K562 (cell line): ENCODE data around the gene TMCO4. TPM values are rescaled to one million over a fixed set of nuclear protein-coding genes. Genes with fewer than 3 reads are reported as not detected.

ENCODE experiments used
- ATAC-seq: fragments of 200-7000 bp; cut with Tn5 transposase; 3 replicates; pipeline ENCODE4 v1.9.1; 2020; ENCODE audit warnings: moderate library complexity
- BruUV-seq: library from RNA; stranded (reverse); fragments of 400-500 nt; replicated peaks from 2 replicates; lab custom pipeline; 2021; lab: Mats Ljungman, UMichigan
- CTCF ChIA-PET: fragments of 300-600 bp; formaldehyde crosslinking; extraction: SDS; loops from one replicate; lab custom pipeline; 2021; ENCODE audit warnings: low intra/inter-chr PET ratio; lab: Yijun Ruan, JAX
- POLR2A ChIA-PET: fragments of 300-600, 350-650 bp; sonication (Branson Sonifier 250); formaldehyde crosslinking; extraction: SDS; loops from one replicate; lab custom pipeline; 2021; ENCODE audit warnings: antibody characterized with exemption, inconsistent platforms; lab: Yijun Ruan, JAX
- DNase-seq, 4 experiments: peaks; one replicate each; pipeline versions ENCODE4 v3.0.0 to v3.0.0-alpha.2; 2011 to 2018; ENCODE audit warnings: low spot score in 3 of 4, mixed read lengths in 3 of 4; ENCODE audit errors: extremely low read depth in 1 of 4
- FAIRE-seq: peaks from 2 replicates; lab custom pipeline; 2011; peaks lifted over from hg19 to GRCh38; lab: Jason Lieb, UNC
- H2AFZ ChIP-seq: 2 replicates; pipeline ENCODE4 v1.6.0; 2011; ENCODE audit warnings: low read depth, low read length, control low read depth, inconsistent platforms
- H3K27ac ChIP-seq: fragments of 200-600 bp; 3 replicates; pipeline ENCODE4 v1.8.0; 2011; ENCODE audit warnings: low read depth, mild to moderate bottlenecking, control low read depth, inconsistent platforms, low read length, moderate library complexity, mixed read lengths; ENCODE audit errors: extremely low read depth
- H3K27me3 ChIP-seq, 2 experiments: fragments of 300-600 bp in 1 of 2; 2 replicates in 1 of 2; 3 replicates in 1 of 2; pipeline versions ENCODE4 v1.6.0 to v1.8.0; 2011; ENCODE audit warnings: inconsistent platforms in 2 of 2, low read length in 2 of 2, mild to moderate bottlenecking in 1 of 2, mixed read lengths in 1 of 2, moderate library complexity in 1 of 2; ENCODE audit not compliant: control insufficient read depth in 2 of 2, insufficient read depth in 2 of 2
- H3K36me3 ChIP-seq: fragments of 300-600 bp; 3 replicates; pipeline ENCODE4 v1.8.0; 2011; ENCODE audit warnings: mild to moderate bottlenecking, low read length, inconsistent platforms; ENCODE audit not compliant: control insufficient read depth, insufficient read depth
- H3K4me1 ChIP-seq, 2 experiments: fragments of 200-600 bp in 1 of 2; replicated peaks in 1 of 2; 2 replicates in 1 of 2; 3 replicates in 1 of 2; pipeline versions ENCODE4 v1.5.1 to v1.8.0; 2011; ENCODE audit warnings: inconsistent platforms in 2 of 2, low read length in 2 of 2, mild to moderate bottlenecking in 1 of 2, mixed read lengths in 1 of 2, moderate library complexity in 1 of 2; ENCODE audit not compliant: control insufficient read depth in 2 of 2, insufficient read depth in 2 of 2
- H3K4me2 ChIP-seq: 2 replicates; pipeline ENCODE4 v1.6.1; 2011; ENCODE audit warnings: low read length, control low read depth, inconsistent platforms, mixed read lengths; ENCODE audit not compliant: insufficient read depth
- H3K4me3 ChIP-seq: fragments of 200-600 bp; sonication (generic), shearing (Covaris generic); 2 replicates; pipeline ENCODE4 v1.5.1; 2016; ENCODE audit warnings: control low read depth, inconsistent platforms
- H3K79me2 ChIP-seq: fragments of 200-600 bp; 3 replicates; pipeline ENCODE4 v1.8.0; 2011; ENCODE audit warnings: low read length, inconsistent platforms; ENCODE audit not compliant: control insufficient read depth, insufficient read depth
- H3K9ac ChIP-seq, 2 experiments: 2 replicates each; pipeline versions ENCODE4 v1.6.0 to v1.6.1; 2011; ENCODE audit warnings: low read depth in 2 of 2, low read length in 2 of 2, control low read depth in 1 of 2, inconsistent platforms in 1 of 2, mild to moderate bottlenecking in 1 of 2, mixed read lengths in 1 of 2; ENCODE audit not compliant: insufficient read depth in 1 of 2
- H3K9me1 ChIP-seq: one replicate; pipeline ENCODE4 v1.6.0; 2011; ENCODE audit warnings: inconsistent platforms, mild to moderate bottlenecking, low read length, moderate library complexity; ENCODE audit not compliant: control insufficient read depth, insufficient read depth
- H3K9me3 ChIP-seq: replicated peaks from 2 replicates; pipeline ENCODE4 v1.5.1; 2011; ENCODE audit warnings: low read depth, low read length, inconsistent platforms; ENCODE audit not compliant: control insufficient read depth, insufficient read depth
- H4K20me1 ChIP-seq: replicated peaks from 2 replicates; pipeline ENCODE4 v1.6.1; 2011; ENCODE audit warnings: low read length, inconsistent platforms, mixed read lengths; ENCODE audit not compliant: control insufficient read depth, insufficient read depth
- ESRRB ChIP-seq: fragments of 250-450 bp; sonication (Bioruptor Pico); IDR thresholded peaks from 2 replicates; pipeline ENCODE4 v1.5.0; 2020; ENCODE audit warnings: mild to moderate bottlenecking, moderate library complexity, borderline replicate concordance
- FOXA1 ChIP-seq: fragments of 450-650 bp; IDR thresholded peaks from 2 replicates; pipeline ENCODE4 v1.6.1; 2016; ENCODE audit warnings: mild to moderate bottlenecking, borderline replicate concordance
- HINFP ChIP-seq: fragments of 450-650 bp; conservative IDR thresholded peaks from 2 replicates; pipeline ENCODE4 v1.6.1; 2016; ENCODE audit warnings: missing genetic modification characterization, low read depth, mild to moderate bottlenecking, control low read depth, missing compliant biosample characterization
- HMGXB4 ChIP-seq: sonication (generic); formaldehyde crosslinking; IDR thresholded peaks from 2 replicates; pipeline ENCODE4 v1.8.1; 2023; ENCODE audit warnings: mild to moderate bottlenecking, missing genetic modification reagents
- KAT8 ChIP-seq: fragments of 450-650 bp; IDR thresholded peaks from 2 replicates; pipeline ENCODE4 v1.6.1; 2016; ENCODE audit warnings: low read depth, mild to moderate bottlenecking
- RBM25 ChIP-seq: fragments of 200-400 bp; formaldehyde crosslinking; IDR thresholded peaks from 2 replicates; pipeline ENCODE4 v1.6.1; 2018; ENCODE audit warnings: low read length, low read depth, moderate library complexity; ENCODE audit not compliant: severe bottlenecking
- RFX1 ChIP-seq: fragments of 450-650 bp; IDR thresholded peaks from 2 replicates; pipeline ENCODE4 v1.6.1; 2016; ENCODE audit warnings: mild to moderate bottlenecking, moderate library complexity
- SIN3A ChIP-seq, 2 experiments: fragments of 150-350 bp in 1 of 2; IDR thresholded peaks; 2 replicates each; pipeline ENCODE4 v1.6.1; 2011 to 2016; ENCODE audit warnings: borderline replicate concordance in 2 of 2, low read depth in 2 of 2, low read length in 2 of 2, mild to moderate bottlenecking in 2 of 2, moderate library complexity in 2 of 2; ENCODE audit not compliant: control insufficient read depth in 1 of 2
- SMARCE1 ChIP-seq: fragments of 450-650 bp; IDR thresholded peaks from 2 replicates; pipeline ENCODE4 v1.7.1; 2016; ENCODE audit warnings: mild to moderate bottlenecking
- SMC3 ChIP-seq: conservative IDR thresholded peaks from 2 replicates; pipeline ENCODE4 v1.6.1; 2011; ENCODE audit warnings: low read depth, low read length, improper control_type of control experiment; ENCODE audit not compliant: insufficient read depth
- THRA ChIP-seq: fragments of 450-650 bp; IDR thresholded peaks from 2 replicates; pipeline ENCODE4 v1.6.1; 2017; ENCODE audit warnings: mild to moderate bottlenecking, moderate library complexity
- ZNF232 ChIP-seq: sonication (generic); formaldehyde crosslinking; IDR thresholded peaks from 2 replicates; pipeline ENCODE4 v1.8.0; 2022; ENCODE audit warnings: mild to moderate bottlenecking, missing genetic modification reagents
- ZNF408 ChIP-seq: fragments of 250-450 bp; sonication (Bioruptor Pico); IDR thresholded peaks from 2 replicates; pipeline ENCODE4 v1.4.0; 2020; ENCODE audit warnings: low read depth, mild to moderate bottlenecking, moderate library complexity
- ZNF436 ChIP-seq: fragments of 250-450, 450-650 bp; sonication (Bioruptor Pico); formaldehyde crosslinking; IDR thresholded peaks from 2 replicates; pipeline ENCODE4 v1.7.0; 2020; ENCODE audit warnings: mild to moderate bottlenecking
- ZNF717 ChIP-seq: fragments of 250-450 bp; sonication (Bioruptor Pico); IDR thresholded peaks from 2 replicates; pipeline ENCODE4 v1.5.0; 2021
- WGBS: fragments of 100-300 bp; shearing (Covaris generic); methylation state at CpG from one replicate; pipeline ENCODE4 v1.1.6; 2016; ENCODE audit warnings: low coverage, mixed read lengths; ENCODE audit not compliant: insufficient coverage; ENCODE audit errors: missing lambda C conversion rate; 5-methylcytosine and 5-hydroxymethylcytosine counted together
- in situ Hi-C: fragments of 300-500 bp; cut with MboI; formaldehyde crosslinking; loops from 4 replicates; pipeline ENCODE4 v1.15.0; 2018; ENCODE audit warnings: inconsistent platforms, mixed read lengths
- intact Hi-C: fragments of 100-400 bp; cut with micrococcal nuclease; formaldehyde crosslinking; loops from 2 replicates; pipeline ENCODE4 v1.14.2; 2022
- polyA plus RNA-seq, 8 experiments: library from polyadenylated mRNA; depleted of rRNA in 4 of 8; stranded (reverse) in 5 of 8; unstranded in 3 of 8; fragments of >200 nt; fragmentation: Nextera tagmentation in 2 of 8; fragmentation: Illumina TruSeq in 1 of 8; extraction: Ambion mirVana in 2 of 8; extraction: Trizol in 1 of 8; gene quantifications; 2 replicates each; pipeline versions ENCODE4 v1.2.1 to v1.2.3, GENCODE V29; 2011 to 2014; ENCODE audit warnings: inconsistent platforms in 1 of 8, missing spikeins in 1 of 8
- total RNA-seq, 7 experiments: library from RNA; depleted of rRNA in 6 of 7; stranded (reverse); fragments of >200 nt in 6 of 7; fragmentation: Illumina TruSeq in 2 of 7; extraction: Trizol in 2 of 7; gene quantifications; 2 replicates each; pipeline versions ENCODE4 v1.2.1 to v1.2.3, GENCODE V29; 2011 to 2021; ENCODE audit warnings: low replicate concordance in 1 of 7

Gene TMCO4
- total and polyA plus RNA-seq, 9 of the 15 experiments (the other 6 are each of a cell fraction or from before 2014, with no cell fraction given), result 0.06 to 2.1 (median 1.2) TPM

- TF ChIP-seq ZNF408 (CRISPR knock-in tag) (no peak), RBM25 (no peak), ESRRB (CRISPR knock-in tag) (no peak), ZNF436 (no peak), SMARCE1 (no peak)
Measured at GRCh38 chr1:19743793-19744192, 55.9 kb downstream of the TMCO4 start (continued).

- CTCF ChIA-PET, result no interaction called here
- intact Hi-C loops, result no loop called here
- TF ChIP-seq HINFP (no peak), SMC3 (no peak), HMGXB4 (no peak), RFX1 (no peak), ZNF232 (CRISPR knock-in tag) (no peak), ZNF717 (no peak), FOXA1 (no peak), KAT8 (no peak), SIN3A (IDR thresholded peaks at IDR 0.05; ENCODE audit: borderline replicate concordance in 2 of 2, control insufficient read depth in 1 of 2, low read depth in 2 of 2, low read length in 2 of 2) (no peak), THRA (no peak)
Measured at GRCh38 chr1:19743180-19743579, 56.5 kb downstream of the TMCO4 start.

More at GRCh38 chr1:19743180-19743579, 56.5 kb downstream of the TMCO4 start:
- peaks cover 14% of the 10 kb centered on the region for H4K20me1 ChIP-seq
- POLR2A ChIA-PET, result interaction anchor here (0.6 kb wide), 1 partner anchor 11 kb away, joined by 3 read pairs; no protein-coding TSS in a partner anchor
- DNase-seq, result no peak
- H3K4me2 ChIP-seq, result no peak overlapping the region
- no peaks in the 10 kb centered on the region for H3K4me1 ChIP-seq
- no peak overlapping the region for H2AFZ ChIP-seq
- WGBS, result 0% methylated on average over 3 of the region's 3 CpGs
- H3K27ac ChIP-seq, result no peak overlapping the region
- in situ Hi-C loops, result no loop called here
- H3K36me3 ChIP-seq, result no peaks in the 10 kb centered on the region
- H3K9me1 ChIP-seq, result no peaks in the 10 kb centered on the region
- H3K9me3 ChIP-seq, result no peaks in the 10 kb centered on the region
- H3K9ac ChIP-seq, result no peak overlapping the region
- no peak for FAIRE-seq
- no peaks in the 10 kb centered on the region for H3K79me2 ChIP-seq
- no peak overlapping the region for H3K4me3 ChIP-seq
- no TSS peak for BruUV-seq
- ATAC-seq, result no peak
- peaks cover 42 to 72% of the 10 kb centered on the region in 2 experiments for H3K27me3 ChIP-seq
